ENCODE data around the gene RGS11. TPM values are rescaled to one million over a fixed set of nuclear protein-coding genes. Genes with fewer than 3 reads are reported as not detected.

Gene RGS11
- total and polyA plus RNA-seq, 9 of the 15 experiments (the other 6 are each of a cell fraction or from before 2014, with no cell fraction given) = not detected

GRCh38 chr16:228852-229730 lies 46.7 kb downstream of the RGS11 start, which contains the start of gene LUC7L (continued):
- TF ChIP-seq MLX (CRISPR knock-in tag; conservative IDR thresholded peaks at IDR 0.05) (peak in 1 of 2 experiments; percentile 63; a peak in 1 of 4 replicates), CHD1 (IDR thresholded peaks at IDR 0.05; ENCODE audit: low read length) (peak; percentile 42), JUNB (CRISPR knock-in tag; conservative IDR thresholded peaks at IDR 0.05) (no peak), ZNF76 (CRISPR knock-in tag; IDR thresholded peaks at IDR 0.05; ENCODE audit: borderline replicate concordance) (peak; percentile 96), CTBP1 (IDR thresholded peaks at IDR 0.05; ENCODE audit: borderline replicate concordance) (peak; percentile 87; the same call in 1 of the 2 replicates), VEZF1 (CRISPR knock-in tag; IDR thresholded peaks at IDR 0.05) (peak; percentile 83), ZFP36 (IDR thresholded peaks at IDR 0.05; ENCODE audit: low read depth, low read length, partially characterized antibody) (peak; percentile 1), MEF2D (tag; conservative IDR thresholded peaks at IDR 0.05; ENCODE audit: low read depth) (no peak), REST (IDR thresholded peaks at IDR 0.05; ENCODE audit: borderline replicate concordance) (no peak), REST (CRISPR knock-in tag; IDR thresholded peaks at IDR 0.05; ENCODE audit: low read depth) (peak; percentile 55; the same call in 1 of the 2 replicates), MBD2 (IDR thresholded peaks at IDR 0.05; ENCODE audit: borderline replicate concordance, low read depth) (peak; percentile 87), TAF7 (tag; IDR thresholded peaks at IDR 0.05) (peak; percentile 80), FOS (IDR thresholded peaks at IDR 0.05; ENCODE audit: extremely low read depth, insufficient read length) (no peak), ZNF384 (IDR thresholded peaks at IDR 0.05; ENCODE audit: low read depth, low read length) (0 out of 2 replicates have a peak, but pooled peaks have one; percentile 5), SIX5 (IDR thresholded peaks at IDR 0.05; ENCODE audit: borderline replicate concordance in 1 of 2, insufficient read depth in 1 of 2, low read depth in 1 of 2, low read length in 2 of 2) (peak; percentile 93), ZNF668 (CRISPR knock-in tag; IDR thresholded peaks at IDR 0.05) (peak; percentile 15; the same call in 1 of the 2 replicates), ZNF217 (CRISPR knock-in tag; IDR thresholded peaks at IDR 0.05) (no peak)
